Cerebellar cortex (tissue), 1 donor: ENCODE results near the gene CDH11.

Source experiments
- DNase-seq: peaks from one replicate; pipeline ENCODE4 v3.0.0-alpha.2; 2015; ENCODE audit warnings: low spot score

CDH11 gene

GRCh38 chr16:64916051-64916450 lies 205.8 kb downstream of the CDH11 start:
- DNase-seq: no peak

GRCh38 chr16:64910356-64910755 lies 211.5 kb downstream of the CDH11 start:
- no peak for DNase-seq

- DNase-seq: no peak
These were observed 214.0 kb downstream of the CDH11 start for GRCh38 chr16:64907844-64908243.

- DNase-seq: no peak
These were observed 218.1 kb downstream of the CDH11 start for GRCh38 chr16:64903770-64904169.

GRCh38 chr16:64900517-64900916 lies 221.3 kb downstream of the CDH11 start:
- DNase-seq: no peak

- no peak for DNase-seq
These were observed 221.8 kb downstream of the CDH11 start for GRCh38 chr16:64900019-64900418.

GRCh38 chr16:64898159-64898558 lies 223.7 kb downstream of the CDH11 start:
- DNase-seq: no peak
